AG10803 (cell line): Measurements from ENCODE around the gene OXER1.

Experiments used
- DNase-seq: peaks from one replicate; pipeline ENCODE4 v3.0.0; 2010; ENCODE audit warnings: low read depth
- H3K4me3 ChIP-seq: 2 replicates; pipeline ENCODE4 v1.5.1; 2011; ENCODE audit warnings: mild to moderate bottlenecking, low read length, control low read depth
- TF ChIP-seq, protein P1 (sequence below): conservative IDR thresholded peaks from 2 replicates; pipeline ENCODE4 v1.5.1; 2011; ENCODE audit warnings: mild to moderate bottlenecking, low read length, control low read depth, inconsistent platforms

Gene OXER1

DNA sequence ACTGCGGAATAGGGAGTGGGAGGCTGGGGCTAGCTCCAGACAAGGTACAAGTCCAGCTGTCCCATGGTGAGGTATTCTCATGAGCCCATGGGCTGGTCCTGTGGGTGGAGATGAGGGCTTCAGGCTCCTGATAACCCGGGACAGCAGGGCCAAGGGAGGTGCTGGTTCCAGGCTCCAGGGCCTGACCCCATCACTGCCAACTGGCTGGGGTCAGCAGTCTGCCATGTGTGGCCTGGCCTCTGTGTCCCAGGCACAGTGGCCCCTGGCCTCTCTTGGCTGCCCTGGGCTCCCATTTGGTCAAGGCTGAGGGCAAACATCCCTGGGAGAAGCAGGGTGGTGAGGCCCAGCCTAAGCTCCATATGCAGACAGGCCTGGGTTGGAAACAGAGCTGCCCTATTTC lies 966 bp upstream of the OXER1 start:
- H3K4me3 ChIP-seq: no peak overlapping the region

DNA sequence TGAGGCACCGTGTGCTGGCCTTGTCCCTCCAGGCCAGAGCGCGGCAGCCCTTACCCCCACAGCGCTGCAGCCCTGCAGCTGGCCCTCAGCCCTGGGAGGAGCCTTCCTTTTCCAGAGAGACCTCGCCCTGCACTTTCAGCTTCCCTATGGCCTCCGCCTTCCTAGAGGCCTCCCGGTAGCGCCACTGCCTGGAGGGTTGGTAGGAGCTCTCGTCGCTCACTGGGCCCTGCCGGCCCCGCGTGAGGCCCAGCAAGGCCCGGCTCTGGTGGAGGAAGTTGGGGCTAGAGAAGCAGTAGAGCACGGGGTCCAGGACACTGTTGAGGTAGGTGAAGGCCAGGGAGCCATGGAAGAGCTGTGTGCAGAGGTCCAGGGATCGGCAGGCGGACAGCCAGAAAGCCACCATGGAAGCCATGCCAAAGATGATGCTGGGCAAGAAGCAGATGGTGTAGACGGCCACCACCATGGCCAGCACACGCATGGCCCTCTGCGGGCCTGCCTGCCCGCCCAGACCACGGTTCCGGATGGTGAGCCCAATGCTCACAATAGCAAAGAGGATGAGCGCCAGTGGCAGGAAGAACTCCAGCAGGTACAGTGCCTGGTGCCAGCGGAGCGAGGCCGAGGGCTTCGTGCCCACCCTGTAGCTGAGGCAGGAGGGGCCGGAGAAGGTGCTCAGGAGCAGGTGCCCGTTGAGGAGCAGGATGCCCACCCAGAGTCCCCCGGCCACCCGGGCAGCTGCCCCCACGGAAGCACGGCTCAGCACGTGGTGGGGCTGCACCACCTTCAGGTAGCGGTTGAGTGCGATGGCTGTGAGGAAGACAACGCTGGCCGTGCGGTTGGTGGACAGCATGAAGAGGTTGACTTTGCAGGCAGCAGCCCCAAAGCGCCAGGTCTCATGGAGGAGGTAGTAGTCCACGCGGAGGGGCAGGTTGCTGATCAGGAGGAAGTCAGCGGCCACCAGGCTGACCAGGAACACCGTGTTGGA lies 821 bp downstream of the OXER1 start:
- TF ChIP-seq, protein P1, sequence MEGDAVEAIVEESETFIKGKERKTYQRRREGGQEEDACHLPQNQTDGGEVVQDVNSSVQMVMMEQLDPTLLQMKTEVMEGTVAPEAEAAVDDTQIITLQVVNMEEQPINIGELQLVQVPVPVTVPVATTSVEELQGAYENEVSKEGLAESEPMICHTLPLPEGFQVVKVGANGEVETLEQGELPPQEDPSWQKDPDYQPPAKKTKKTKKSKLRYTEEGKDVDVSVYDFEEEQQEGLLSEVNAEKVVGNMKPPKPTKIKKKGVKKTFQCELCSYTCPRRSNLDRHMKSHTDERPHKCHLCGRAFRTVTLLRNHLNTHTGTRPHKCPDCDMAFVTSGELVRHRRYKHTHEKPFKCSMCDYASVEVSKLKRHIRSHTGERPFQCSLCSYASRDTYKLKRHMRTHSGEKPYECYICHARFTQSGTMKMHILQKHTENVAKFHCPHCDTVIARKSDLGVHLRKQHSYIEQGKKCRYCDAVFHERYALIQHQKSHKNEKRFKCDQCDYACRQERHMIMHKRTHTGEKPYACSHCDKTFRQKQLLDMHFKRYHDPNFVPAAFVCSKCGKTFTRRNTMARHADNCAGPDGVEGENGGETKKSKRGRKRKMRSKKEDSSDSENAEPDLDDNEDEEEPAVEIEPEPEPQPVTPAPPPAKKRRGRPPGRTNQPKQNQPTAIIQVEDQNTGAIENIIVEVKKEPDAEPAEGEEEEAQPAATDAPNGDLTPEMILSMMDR: no peak
- H3K4me3 ChIP-seq: no peak overlapping the region
- DNase-seq: no peak

More for the DNA sequence above, 966 bp upstream of the OXER1 start:
- TF ChIP-seq, protein P1: no peak
- no peak for DNase-seq

DNA sequence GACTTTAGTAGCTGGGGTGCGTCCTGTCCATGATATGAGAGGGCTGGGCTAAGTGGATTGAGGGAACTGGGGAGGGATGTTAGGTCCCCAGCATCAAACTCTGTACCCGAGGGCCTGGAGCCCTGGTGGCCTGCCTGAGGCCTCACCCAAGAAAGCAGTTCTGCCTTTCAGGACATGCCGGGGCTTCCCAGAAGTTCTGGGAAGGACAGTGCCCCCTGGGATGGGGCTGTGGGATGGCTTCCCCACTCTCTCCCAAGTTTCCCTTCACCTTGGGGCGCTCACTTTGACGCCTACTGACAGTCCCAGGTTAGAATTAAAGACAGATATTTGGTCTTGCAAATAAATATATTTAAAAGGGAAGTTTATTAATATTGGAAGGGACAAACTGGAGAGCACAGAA lies 1.8 kb downstream of the OXER1 start:
- no peak for DNase-seq
- TF ChIP-seq, protein P1: no peak
- no peak overlapping the region for H3K4me3 ChIP-seq

DNA sequence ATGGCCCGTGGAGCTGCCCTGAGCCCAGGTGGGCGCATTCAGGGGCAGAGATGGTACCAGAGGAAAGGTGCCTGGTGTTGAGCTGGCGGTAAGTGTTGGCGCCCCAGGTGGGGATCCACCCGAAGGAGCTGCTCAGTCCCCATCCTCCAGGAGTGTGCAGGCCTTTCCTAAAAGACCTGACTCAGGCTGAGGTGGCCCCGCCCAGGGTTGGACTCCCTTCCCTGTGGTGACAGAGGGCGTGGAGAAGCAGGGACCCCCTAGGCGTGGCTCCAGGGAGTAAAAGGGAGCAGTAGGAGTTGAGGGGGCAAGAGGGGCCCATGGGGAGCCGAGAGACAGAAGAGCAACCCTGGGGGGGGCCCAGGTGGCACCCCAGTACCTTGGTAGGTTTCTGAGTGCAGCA lies 2.4 kb downstream of the OXER1 start:
- no peak overlapping the region for H3K4me3 ChIP-seq
- TF ChIP-seq, protein P1: no peak
- no peak for DNase-seq

DNA sequence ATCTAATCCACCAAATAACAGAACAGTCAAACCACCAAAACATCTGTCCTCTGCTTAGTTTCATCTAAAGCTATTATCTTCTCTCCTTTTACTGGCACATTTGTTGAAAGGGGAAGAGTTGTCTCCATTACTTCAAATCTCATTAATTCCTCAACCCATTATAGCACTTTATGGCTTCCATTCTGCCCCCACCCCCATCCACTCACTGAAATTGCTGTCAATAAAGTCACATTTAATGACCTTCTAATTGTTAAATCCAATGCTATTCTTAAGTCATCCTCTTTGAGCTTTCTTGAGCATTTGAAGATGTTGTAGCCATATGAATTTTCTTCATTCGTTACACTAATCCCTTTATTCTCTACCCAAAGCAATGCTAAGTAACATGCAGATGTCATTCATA lies 5.2 kb downstream of the OXER1 start:
- TF ChIP-seq, protein P1: no peak
- DNase-seq: no peak

DNA sequence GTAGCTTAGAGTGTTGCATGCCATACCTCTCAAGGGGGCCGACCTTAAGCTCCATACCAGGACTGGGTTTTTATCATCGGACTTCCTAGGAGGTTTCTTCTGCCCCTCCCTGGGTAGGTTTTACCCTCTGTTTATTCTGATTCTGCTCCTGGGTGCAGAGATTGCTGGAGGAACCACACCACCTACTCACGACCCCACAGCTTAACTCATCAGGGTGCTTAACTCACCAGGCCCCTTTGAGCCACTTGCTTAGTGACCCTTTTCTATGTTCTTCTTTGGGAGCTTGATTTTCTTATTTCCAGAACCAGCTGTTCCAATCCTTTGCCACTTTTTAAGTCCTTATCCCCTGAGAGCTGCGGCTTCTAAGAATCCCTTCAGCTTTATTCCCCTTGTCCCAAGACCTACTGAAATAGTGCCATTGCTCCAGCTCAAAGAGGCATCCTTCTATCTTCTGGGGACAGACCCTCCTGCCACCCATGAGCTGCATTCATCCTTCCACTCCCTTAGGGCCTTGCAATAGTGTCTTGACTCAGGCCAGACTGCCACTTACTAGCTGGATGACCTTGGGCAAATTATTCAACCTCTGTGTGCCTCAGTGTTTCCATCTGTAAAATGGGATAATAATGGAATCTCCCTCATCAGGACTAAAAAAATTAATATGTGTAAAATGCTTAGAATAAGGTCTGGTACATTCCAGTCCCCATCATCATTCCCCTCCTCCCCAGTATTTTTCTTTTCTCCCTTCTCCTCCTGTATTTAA lies 5.8 kb downstream of the OXER1 start:
- no peak for DNase-seq
- TF ChIP-seq, protein P1: no peak
- no peak overlapping the region for H3K4me3 ChIP-seq

More for the DNA sequence above, 5.2 kb downstream of the OXER1 start:
- no peak overlapping the region for H3K4me3 ChIP-seq
